Erythroblast (primary cell): ENCODE measurements around the gene RBM44.

Source experiments
- DNase-seq, 2 experiments: peaks; one replicate each; lab custom pipeline; 2025; lab: John Stamatoyannopoulos, UW
- GATA1 ChIP-seq: IDR thresholded peaks from 2 replicates; pipeline ENCODE4 v1.6.1; 2011; ENCODE audit warnings: low read depth, mild to moderate bottlenecking, control low read depth, low read length, moderate library complexity
- POLR2A ChIP-seq: IDR thresholded peaks from 2 replicates; pipeline ENCODE4 v1.6.1; 2011; ENCODE audit warnings: mild to moderate bottlenecking, low read length

Gene RBM44

DNA sequence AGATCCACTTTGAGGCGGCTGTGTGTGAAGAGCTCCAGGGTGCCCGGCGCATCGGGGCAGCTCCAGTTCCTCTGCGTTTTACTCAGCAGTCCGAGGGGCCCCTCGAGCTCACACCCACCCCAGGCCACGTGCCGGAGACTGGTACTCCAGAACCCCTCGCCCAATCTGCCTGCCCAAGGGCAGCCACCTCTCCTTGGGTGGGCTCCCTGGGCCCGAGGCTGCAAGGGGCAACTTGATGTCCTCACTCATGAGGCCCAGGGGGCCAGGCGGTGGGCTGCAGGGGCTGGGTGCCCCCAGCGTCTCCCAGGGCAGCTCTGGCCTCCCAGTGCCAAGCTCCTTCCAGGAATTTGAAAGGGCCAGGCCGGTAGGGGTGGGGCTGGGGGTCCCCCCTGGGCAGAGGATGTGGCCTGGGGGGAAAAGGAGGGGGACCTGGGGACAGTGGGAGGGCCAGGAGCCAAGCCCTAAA is 77.5 kb downstream of the RBM44 start:
- TF ChIP-seq GATA1 (no peak), POLR2A (no peak)
- no peak for DNase-seq

- no peak for DNase-seq
- no peak for TF ChIP-seq POLR2A
Observed at GRCh38 chr2:237876532-237876931, 78.0 kb downstream of the RBM44 start.

- DNase-seq = no peak
- no peak for TF ChIP-seq POLR2A
- no peak for TF ChIP-seq GATA1
Observed at GRCh38 chr2:237876951-237877491, 78.4 kb downstream of the RBM44 start.

- DNase-seq = no peak
- TF ChIP-seq GATA1 = no peak
- no peak for TF ChIP-seq POLR2A
Observed at GRCh38 chr2:237877576-237878307, 79.2 kb downstream of the RBM44 start.

DNA sequence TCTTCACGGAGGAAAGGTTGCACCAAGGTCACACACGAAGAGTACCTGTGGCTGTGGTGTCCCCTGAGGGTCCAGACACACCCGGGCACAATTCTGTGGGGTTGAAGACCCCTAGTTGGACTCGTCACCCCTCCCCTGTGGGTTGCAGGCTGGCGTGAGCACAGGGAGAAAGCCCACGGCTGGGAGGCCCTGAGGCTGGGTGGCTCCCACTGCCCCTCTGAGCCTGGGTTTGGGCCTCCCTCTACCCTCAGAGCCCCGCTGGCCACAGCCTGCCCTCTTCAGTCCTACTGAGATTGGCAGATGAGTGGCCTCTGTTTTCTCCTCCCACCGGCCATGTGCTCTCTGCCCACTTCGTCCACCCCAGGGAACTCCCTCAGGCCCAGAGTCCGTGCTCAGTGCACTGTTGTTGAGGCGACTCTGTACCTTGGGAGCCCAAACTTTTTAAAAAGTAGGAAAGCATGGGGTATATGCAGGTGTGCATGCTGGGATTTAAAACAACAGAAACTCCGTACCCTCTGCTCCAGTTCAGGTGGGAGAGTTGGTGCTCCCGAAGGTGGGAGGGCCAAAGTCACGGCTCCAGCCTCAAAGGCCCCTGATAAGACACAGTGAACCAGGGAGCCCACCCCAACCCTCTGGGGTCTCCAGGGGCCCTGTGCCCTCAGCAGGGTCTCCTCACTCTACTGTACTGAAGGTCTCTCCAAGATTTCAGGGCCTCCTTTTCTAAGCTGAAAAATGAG is 79.9 kb downstream of the RBM44 start:
- no peak for TF ChIP-seq POLR2A
- no peak for TF ChIP-seq GATA1
- no peak for DNase-seq

GRCh38 chr2:237879058-237879430 is 80.5 kb downstream of the RBM44 start:
- no peak for TF ChIP-seq GATA1
- TF ChIP-seq POLR2A = no peak
- no peak for DNase-seq

DNA sequence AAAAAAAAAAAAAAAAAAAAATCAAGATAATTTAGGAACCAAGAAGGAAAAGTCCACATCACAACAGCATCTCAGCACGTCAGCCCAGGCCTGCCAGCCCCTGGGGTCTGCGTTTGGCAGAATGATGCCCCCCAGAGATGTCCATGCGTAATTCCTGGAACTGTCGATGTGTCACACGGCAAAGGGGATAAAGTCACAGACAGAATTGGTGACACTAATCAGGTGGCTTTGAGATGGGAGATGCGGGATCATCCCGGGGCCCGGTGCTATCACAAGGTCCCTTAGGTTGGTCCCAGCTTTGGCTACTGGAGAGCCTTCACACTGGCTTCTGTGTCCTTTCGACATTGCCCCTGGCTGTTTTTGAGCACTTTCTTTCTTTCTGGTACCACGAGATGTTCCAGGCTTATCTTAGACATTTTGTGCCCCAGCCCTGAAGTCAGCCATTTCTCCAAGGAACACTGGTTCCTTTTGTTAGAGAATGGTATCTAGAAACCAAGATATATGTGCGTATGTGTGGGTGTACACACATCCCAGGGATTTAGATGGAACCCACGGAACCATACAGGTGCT is 81.5 kb downstream of the RBM44 start:
- DNase-seq = no peak
- TF ChIP-seq POLR2A (no peak), GATA1 (no peak)

GRCh38 chr2:237882510-237883481 is 84.2 kb downstream of the RBM44 start:
- TF ChIP-seq GATA1 = no peak
- TF ChIP-seq POLR2A = no peak
- DNase-seq = no peak

GRCh38 chr2:237883951-237884446 is 85.4 kb downstream of the RBM44 start:
- TF ChIP-seq POLR2A (no peak), GATA1 (no peak)
- DNase-seq = no peak

DNA sequence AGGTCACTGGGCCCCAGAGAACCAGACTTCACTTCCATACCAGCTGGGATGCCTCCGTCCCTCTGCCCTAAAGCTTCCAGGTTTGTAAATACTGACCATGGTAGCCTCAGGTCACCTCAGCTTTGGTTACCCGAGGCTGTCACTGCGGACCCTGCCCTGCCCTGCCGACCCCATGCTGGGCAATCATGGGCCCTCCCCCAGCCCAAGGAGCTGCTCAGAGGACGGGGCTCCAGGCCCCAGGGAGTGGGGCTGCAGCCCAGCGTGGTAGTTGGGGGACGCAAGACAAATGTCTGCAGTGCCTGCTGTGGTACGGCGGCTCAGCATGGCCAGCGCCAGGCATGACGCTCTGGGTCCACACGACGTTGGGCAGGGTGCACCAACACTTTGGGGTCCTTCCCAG is 86.1 kb downstream of the RBM44 start:
- TF ChIP-seq GATA1 = no peak
- TF ChIP-seq POLR2A = no peak
- DNase-seq = no peak

DNA sequence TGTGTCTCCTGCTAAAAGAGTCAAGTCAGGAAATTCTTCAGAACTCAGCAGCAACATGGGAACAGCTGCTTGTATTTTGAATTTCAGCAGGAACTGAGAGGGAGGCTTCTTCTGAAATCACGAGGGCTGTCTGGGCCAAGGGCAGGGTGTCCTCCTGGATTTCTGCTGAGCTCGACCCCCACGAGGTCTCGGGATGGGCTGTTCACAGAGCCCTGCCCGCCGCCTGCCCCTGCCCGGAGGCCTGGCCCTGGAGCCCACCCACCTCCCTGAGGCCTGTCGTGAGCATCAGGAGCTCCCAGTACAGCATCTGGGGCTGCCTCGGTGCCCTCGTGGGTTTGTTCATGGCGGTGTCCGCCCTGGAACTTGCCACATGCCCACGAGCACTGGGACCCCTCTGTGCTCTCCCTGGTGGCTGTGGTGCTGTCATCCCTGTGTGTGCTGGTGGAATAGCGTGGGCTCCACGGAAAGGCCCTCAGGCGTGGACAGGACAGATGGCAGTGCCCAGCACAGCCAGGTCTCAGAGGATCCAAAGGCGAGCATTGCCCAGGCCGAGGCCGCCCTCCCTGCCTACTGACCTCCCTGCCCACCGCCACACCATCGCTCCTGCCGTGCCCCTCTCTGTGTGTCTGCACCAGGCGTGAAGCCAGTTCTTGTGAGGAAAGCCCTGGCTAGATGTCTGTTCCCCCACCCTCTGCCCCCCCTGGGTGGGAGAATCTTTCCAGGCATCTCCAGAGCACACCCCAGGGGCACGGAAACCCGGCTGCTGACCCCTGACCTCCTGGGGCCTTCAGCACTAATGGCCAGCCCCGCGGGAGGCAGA is 86.7 kb downstream of the RBM44 start:
- TF ChIP-seq POLR2A (no peak), GATA1 (no peak)
- DNase-seq = no peak
